Measurements from ENCODE around the gene SLX1A. TPM values are rescaled to one million over a fixed set of nuclear protein-coding genes. Genes with fewer than 3 reads are reported as not detected.
A peak's percentile ranks its signal among the peaks of the same experiment; 100 is the strongest.

Gene SLX1A
- total and polyA plus RNA-seq, 9 of the 15 experiments (the other 6 are each of a cell fraction or from before 2014, with no cell fraction given): 2.3 to 86.5 (median 11.6) TPM

GRCh38 chr16:30186782-30187555, 6.7 kb upstream of the SLX1A start (continued):
- TF ChIP-seq ZNF639 (CRISPR knock-in tag; conservative IDR thresholded peaks at IDR 0.05 in 1 of 2, IDR thresholded peaks at IDR 0.05 in 1 of 2) (peak in 1 of 2 experiments; percentile 43; a peak in 1 of 4 replicates), ZNF280B (CRISPR knock-in tag; IDR thresholded peaks at IDR 0.05) (no peak), NRF1 (conservative IDR thresholded peaks at IDR 0.05 in 1 of 2, IDR thresholded peaks at IDR 0.05 in 1 of 2) (peak; percentile 82 to 85), ARID2 (IDR thresholded peaks at IDR 0.05) (no peak), MAX (CRISPR knock-in tag; IDR thresholded peaks at IDR 0.05) (peak; percentile 72), NKRF (IDR thresholded peaks at IDR 0.05; ENCODE audit: borderline replicate concordance) (0 out of 2 replicates have a peak, but pooled peaks have one; percentile 44), ATF3 (IDR thresholded peaks at IDR 0.05) (no peak), ATF3 (CRISPR knock-in tag; conservative IDR thresholded peaks at IDR 0.05) (no peak), ZHX1 (conservative IDR thresholded peaks at IDR 0.05; ENCODE audit: low read length) (no peak), CBX2 (IDR thresholded peaks at IDR 0.05; ENCODE audit: insufficient read depth, low read length, poor library complexity, severe bottlenecking) (no peak), EGR1 (conservative IDR thresholded peaks at IDR 0.05) (no peak), ZBTB43 (CRISPR knock-in tag; IDR thresholded peaks at IDR 0.05) (peak; percentile 15; the same call in 1 of the 2 replicates)

Data from K562 (cell line).